Uterus (tissue), 2 donors: Measurements from ENCODE around the gene URM1.

Source experiments
- POLR2A ChIP-seq, 2 donors: fragments of 450-650 bp; IDR thresholded peaks; one replicate each; pipeline ENCODE4 v1.6.1; 2016; ENCODE audit warnings: antibody characterized with exemption in 2 of 2, mild to moderate bottlenecking in 1 of 2, moderate library complexity in 1 of 2
- TF ChIP-seq, protein P1 (sequence below), 4 experiments: fragments of 200-600 bp in 2 of 4; fragments of 450-650 bp in 2 of 4; sonication (generic) in 2 of 4; IDR thresholded peaks; one replicate each; pipeline ENCODE4 v1.5.1; 2016 to 2019; ENCODE audit warnings: antibody characterized with exemption in 4 of 4, mild to moderate bottlenecking in 2 of 4, moderate library complexity in 1 of 4

DNA sequence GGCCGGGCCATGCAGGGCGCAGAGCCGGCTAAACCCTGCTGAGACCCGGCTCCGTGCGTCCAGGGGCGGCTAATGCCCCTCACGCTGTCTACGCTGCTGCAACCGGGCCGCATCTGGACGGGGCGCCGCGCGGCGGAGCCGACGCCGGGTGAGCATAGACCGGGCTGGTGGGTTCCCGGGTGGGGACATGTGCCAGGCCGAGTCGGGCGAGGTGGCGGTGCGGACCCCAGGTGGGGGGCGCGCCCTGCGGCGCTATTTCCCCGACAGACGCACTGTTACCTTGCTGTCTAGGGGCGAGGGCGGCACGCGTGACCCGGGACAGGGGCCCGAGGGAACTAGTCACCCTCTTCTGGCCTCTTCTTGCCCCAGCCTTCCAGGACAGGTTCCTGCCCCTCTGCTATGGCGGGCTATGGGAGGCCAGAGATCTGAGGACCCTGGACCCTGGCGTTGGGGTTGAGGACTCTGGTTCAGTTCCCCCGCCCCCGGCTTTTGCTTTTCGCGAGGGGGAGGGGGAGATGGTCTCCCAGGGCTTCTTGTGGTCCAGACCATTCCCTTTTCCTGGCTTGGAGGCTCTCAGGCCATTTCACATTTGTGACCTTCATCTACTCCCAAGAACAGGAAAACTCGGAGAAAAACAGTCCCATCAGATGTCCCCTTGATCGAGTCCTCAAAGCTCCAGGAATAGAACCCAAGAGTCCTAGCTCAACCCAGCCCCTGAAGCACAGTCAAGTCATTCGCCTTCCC lies 30.3 kb upstream of the URM1 start:
- TF ChIP-seq, protein P1, sequence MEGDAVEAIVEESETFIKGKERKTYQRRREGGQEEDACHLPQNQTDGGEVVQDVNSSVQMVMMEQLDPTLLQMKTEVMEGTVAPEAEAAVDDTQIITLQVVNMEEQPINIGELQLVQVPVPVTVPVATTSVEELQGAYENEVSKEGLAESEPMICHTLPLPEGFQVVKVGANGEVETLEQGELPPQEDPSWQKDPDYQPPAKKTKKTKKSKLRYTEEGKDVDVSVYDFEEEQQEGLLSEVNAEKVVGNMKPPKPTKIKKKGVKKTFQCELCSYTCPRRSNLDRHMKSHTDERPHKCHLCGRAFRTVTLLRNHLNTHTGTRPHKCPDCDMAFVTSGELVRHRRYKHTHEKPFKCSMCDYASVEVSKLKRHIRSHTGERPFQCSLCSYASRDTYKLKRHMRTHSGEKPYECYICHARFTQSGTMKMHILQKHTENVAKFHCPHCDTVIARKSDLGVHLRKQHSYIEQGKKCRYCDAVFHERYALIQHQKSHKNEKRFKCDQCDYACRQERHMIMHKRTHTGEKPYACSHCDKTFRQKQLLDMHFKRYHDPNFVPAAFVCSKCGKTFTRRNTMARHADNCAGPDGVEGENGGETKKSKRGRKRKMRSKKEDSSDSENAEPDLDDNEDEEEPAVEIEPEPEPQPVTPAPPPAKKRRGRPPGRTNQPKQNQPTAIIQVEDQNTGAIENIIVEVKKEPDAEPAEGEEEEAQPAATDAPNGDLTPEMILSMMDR (IDR thresholded peaks at IDR 0.05), result no peak
- TF ChIP-seq POLR2A (IDR thresholded peaks at IDR 0.05), result no peak
